MM.1S (cell line): ENCODE measurements around the gene YLPM1.

Experiments
- CTCF ChIP-seq: fragments of 300-600 bp; sonication (generic); IDR thresholded peaks from 2 replicates; pipeline ENCODE4 v1.5.1; 2016; ENCODE audit warnings: antibody characterized with exemption, low read length, mixed read lengths
- EZH2 ChIP-seq: fragments of 300-600 bp; sonication (generic); optimal IDR thresholded peaks from 2 replicates; pipeline ENCODE3; 2017; ENCODE audit warnings: low read depth, mild to moderate bottlenecking, antibody characterized with exemption, low read length, mixed read lengths

DNA sequence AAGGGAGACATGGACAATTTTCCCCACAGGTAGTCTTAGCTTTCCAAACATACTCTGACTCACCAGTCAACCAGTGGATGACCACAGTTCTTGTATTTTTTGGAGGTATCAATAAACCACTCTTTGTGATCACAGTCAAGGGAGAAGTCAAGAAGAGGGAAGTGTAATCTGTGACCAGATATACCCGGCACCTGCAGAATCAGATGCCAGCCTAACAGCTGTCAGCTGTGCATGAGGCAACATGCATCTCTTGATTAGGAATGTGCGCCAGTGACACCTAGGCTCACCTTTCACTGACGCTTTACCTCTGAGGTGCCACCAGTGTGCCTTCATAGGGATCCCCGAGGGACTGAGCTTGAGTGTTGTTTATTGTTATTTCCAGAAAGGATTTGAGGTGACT, 92.8 kb downstream of the YLPM1 start:
- TF ChIP-seq CTCF (no peak), EZH2 (no peak)
